PFSK-1 (cell line): ENCODE measurements around the gene FA2H.

Experiments
- POLR2AphosphoS5 ChIP-seq: IDR thresholded peaks from 2 replicates; pipeline ENCODE4 v1.6.1; 2012; ENCODE audit warnings: low read depth, mild to moderate bottlenecking, control low read depth, low read length, moderate library complexity
- SIN3A ChIP-seq: IDR thresholded peaks from 2 replicates; pipeline ENCODE4 v1.6.1; 2012; ENCODE audit warnings: mild to moderate bottlenecking, low read length, moderate library complexity, borderline replicate concordance; ENCODE audit not compliant: insufficient read depth
- TAF1 ChIP-seq: IDR thresholded peaks from 2 replicates; pipeline ENCODE4 v1.6.1; 2012; ENCODE audit warnings: low read length, control low read depth, borderline replicate concordance; ENCODE audit not compliant: insufficient read depth

DNA sequence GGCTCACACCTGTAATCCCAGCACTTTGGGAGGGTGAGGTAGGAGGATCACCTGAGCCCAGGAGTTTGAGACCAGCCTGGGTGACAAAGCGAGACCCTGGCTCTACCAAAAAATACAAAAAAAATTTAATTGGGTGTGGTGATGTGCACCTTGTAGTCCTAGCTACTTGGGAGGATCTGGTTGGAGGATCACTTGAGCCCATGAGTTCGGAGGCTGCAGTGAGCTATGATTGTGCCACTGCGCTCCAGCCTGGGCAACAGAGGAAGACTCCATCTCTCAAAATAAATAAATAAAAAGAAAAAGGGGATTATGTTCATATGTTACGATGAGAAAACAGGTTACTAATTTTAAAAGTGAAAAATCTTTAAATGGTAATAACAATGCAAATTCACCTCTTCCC, 75.0 kb downstream of the FA2H start:
- TF ChIP-seq POLR2AphosphoS5 (no peak), SIN3A (no peak), TAF1 (no peak)
